GM19023 (cell line): Measurements from ENCODE around the gene BRD9.
A peak's percentile ranks its signal among the peaks of the same experiment; 100 is the strongest.
"Not testable (repeated sequence)": the region's sequence is repeated elsewhere in the genome, so short reads cannot be mapped to it uniquely, and the experiment has no call there.

Source experiments
- ATAC-seq: cut with Tn5 transposase; IDR thresholded peaks from one replicate; pipeline ENCODE4 v1.9.1; 2021; ENCODE audit warnings: mild to moderate bottlenecking, moderate library complexity; ENCODE audit not compliant: unreplicated experiment

The BRD9 gene

GRCh38 chr5:846602-847091 lies 46.0 kb downstream of the BRD9 start:
- ATAC-seq, result peak; percentile 33

DNA sequence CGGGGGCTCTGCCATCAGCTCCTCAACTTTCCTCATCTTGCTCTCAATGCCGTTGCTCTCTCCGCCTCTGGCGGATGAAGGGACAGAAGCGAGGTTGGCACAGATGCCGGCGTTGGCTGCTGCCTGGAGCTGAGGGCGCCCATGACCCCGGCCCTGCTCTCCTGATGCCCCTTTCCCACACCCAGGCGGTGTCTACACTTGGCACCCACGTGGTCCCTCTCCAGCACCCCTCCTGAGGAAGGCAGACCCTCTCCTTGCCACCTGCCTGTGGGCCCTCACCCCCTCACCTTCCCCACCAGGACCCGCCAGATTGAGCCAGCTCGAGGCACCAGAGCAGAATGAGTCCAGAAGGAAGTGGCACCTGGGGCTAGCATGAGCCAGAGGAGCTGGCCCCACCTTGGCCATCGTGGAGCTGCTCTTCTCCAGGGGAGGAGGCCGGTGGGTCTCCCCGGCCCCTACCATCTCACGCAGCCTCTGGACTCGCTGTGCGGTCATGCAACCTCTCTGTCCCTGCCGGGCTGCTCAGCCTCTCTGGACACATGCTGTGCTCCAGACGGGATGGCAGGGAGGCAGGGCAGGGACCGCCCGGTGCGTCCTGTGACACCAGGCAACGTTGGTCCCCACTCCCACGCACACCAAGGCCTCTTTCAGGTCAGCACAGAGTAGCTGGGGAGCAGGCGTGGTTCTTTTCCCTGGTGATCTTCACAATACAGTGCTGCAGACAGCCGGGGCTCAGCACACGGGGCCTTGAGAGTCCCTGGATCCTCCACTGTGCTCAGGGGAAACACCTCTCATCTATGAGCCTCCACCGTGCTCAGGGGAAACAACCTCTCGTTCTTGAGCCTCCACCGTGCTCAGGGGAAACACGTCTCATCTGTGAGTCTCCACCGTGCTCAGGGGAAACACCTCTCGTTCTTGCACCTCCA lies 46.7 kb downstream of the BRD9 start:
- ATAC-seq, result peak; percentile 29

DNA sequence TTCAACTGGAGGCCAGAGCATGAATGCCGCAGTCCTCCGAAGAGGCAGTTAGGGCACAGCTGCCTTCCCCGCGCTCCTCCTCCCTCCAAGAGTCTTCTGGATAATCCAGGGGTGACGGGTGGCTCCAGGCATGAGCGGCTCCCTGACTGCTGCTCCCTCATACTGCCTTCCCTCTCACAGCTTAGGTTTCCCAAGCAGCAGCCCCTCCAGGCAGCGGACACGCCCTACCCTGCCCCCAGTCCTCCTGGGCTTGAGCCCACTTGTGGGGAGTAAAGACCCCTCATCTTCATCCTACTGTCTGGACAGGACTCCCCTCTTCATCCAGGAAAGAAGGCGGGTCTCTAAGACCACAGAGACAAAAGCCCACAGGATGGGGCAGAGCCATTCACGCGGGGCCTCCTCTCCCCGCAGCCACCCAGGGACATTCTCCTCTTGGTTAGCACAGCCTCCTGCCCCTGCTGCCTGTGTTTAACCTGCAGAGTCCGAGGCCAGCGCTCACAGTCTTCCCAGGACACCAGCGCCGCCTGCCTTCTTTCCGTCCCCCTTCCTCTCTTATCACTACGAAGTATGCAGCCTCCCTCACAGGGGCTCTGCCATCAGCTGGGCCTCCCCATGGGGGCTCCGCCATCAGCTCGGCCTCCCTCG lies 47.4 kb downstream of the BRD9 start:
- not testable (repeated sequence) for ATAC-seq

DNA sequence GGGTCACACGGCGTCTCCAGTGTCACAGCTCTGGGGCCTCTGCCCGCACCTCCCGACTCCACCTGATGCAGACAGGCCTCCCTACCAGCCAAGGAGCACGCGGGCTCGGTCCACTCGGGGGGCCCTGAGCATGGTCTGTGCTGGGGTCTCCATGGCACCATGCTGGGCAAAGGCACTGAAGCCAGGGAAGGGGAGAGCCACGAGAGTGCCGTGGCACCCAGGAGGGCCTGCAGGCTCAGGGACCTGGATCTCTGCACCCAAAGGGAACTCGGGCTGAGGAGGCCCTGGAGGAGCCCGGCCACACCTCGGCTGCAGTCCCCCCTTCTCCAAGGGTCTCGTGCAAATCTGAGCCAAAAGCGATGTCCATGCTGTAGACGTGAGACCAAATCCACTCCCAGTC lies 48.2 kb downstream of the BRD9 start:
- not testable (repeated sequence) for ATAC-seq

DNA sequence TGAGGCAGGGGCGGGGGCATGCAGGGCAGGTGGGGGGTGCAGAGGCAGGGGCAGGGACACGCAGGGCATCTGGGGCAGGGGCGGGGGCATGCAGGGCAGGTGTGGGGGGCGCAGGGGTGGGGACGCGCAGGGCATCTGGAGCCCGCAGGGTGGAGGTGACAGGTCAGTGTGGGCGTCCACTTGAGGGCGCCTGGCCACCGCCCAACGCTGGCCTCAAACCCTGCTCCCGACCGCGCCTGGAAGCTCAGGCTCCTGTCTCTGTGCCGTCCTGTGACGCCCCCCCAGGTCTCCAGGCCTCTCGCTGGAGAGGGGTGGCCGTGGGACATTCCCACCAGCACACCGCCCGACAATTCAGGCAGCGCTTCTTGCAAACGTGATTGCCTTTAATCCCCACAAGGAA lies 48.7 kb downstream of the BRD9 start:
- not testable (repeated sequence) for ATAC-seq

DNA sequence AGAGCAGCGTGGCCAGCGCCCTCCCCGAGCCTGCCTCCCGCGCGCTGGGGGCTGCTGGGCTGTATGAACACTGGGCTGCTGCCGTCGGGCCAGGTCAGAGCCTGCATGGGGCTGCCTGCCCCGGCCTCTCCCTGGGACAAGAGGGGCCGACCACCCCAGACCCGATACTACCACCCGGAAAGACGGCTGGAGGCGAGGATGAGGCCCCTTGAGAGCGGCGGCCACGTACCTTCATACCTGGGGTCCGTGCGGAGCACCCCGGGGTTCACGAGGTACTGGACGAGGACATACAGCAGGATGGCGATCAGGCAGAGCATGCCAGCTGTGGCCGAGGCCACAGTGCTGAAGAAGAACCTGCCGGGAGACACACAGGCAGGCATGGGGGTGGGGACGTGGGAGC lies 49.2 kb downstream of the BRD9 start:
- ATAC-seq, result not testable (repeated sequence)

DNA sequence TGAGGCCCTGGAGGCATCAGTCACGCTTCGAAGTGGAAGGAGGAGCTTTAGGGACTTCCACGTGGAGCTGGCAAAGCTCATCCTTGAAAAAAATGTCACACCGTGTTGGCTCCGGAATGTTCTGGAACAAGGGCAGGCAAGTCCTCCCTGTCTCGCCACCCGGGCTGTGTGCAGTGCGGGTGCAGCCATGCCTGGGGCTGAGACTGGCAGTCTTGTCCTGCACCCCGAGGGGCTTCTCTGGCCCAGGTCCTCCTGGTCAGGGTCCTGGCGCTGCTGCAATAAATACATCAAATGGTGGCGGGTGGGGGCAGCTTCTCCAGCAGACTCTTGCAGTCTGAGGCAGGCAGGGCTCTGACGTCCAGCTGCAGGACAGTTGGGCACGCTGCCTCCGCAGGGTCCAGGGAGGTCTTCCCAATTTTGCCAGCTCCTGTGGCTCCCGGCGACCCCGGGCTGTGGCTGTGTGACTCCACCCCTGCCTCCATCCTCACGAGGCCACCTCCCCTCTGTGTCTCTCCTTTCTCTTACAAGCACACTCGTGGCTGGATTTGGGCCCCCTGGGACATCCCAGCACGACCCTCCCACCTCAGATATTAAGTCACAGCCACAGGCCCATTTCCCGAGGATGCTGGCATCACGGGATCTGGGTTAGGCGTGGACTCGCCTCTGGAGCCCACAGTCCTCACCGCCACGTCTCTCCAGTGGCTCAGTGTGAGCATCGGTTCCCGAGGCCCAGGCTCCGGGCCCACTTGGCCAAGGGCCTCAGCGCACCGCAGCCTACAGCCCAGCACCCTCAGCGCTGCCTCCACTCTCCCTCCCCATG lies 50.0 kb downstream of the BRD9 start:
- ATAC-seq, result not testable (repeated sequence)

DNA sequence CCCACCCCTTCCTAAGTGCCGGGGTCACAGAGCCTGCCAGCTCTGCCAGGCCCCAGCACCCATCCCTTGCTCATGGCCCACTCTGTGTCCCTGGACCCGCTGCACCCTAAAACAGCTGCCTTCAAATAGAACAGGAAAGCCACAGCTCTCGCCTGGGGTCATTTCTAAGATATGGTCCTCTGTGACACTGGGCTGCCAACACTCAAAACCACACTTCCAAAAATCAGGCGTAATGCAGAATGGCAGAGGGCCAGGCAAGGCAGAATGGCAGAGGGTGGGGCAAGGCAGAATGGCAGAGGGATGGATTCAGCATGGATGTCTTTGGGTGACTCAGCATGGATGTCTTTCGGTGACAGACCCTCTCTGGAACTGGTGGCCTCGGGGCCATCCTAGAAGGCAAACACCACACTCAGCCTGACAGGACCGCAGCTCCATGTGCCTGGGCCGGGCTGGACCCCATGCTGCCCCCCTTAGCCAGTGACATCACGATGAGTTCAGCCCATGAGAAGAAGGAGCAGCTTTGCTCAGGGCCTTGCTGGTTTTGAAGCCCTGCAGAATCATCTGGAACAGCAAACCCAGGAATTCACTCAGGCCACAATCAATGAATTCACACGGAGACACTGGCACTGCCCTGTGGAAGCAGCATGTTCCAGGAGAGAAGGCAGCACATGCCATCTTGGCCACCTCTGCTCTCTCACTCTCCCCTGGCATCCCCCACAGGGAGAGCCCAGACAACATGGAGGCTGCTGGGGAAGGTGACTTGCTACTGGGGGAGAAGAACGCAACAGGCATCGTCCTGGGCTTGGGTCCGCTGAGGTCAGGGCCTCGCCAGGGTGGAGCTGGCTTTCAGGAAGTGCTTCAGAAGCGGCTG lies 50.8 kb downstream of the BRD9 start:
- ATAC-seq, result not testable (repeated sequence)

GRCh38 chr5:840974-841435 lies 51.6 kb downstream of the BRD9 start:
- ATAC-seq, result not testable (repeated sequence)

DNA sequence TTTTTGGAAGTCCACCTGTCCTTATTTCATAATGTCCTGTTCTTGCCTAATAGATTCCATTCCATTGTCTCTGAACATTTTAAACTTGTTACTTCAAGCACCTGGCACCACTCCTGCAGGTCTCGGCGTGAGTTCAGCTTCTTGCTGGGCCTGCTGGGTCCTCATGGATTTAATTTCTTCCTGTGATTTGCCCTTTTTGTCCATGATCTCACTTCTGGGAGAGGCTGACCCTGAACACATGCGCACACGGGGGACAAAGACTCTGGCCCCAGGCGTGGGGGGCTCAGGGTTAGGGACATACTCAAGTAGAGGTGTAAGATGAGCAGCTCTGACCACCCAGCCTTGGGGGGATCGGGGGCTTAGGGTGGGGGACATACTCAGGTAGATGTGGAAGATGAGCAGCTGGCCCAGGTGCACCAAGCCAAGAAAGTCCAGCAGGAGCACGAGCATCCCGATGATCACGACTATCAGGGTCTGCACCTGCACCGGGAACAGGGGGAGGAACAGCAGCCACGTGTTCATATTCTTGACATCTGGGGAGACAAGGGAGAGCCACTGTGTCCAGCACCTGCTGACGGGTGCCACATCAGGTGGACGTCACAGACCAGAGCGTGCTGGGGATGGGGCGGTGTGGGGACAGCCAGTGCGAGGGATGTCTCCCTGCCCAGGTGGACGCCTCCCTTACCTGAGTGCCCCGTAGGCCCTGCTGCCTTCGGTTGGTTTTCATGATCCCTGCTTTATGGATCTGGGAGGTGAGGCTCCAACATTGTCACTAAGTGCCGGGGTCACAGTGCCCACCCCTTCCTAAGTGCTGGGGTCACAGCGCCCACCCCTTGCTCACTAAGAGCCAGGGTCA lies 52.3 kb downstream of the BRD9 start:
- not testable (repeated sequence) for ATAC-seq

DNA sequence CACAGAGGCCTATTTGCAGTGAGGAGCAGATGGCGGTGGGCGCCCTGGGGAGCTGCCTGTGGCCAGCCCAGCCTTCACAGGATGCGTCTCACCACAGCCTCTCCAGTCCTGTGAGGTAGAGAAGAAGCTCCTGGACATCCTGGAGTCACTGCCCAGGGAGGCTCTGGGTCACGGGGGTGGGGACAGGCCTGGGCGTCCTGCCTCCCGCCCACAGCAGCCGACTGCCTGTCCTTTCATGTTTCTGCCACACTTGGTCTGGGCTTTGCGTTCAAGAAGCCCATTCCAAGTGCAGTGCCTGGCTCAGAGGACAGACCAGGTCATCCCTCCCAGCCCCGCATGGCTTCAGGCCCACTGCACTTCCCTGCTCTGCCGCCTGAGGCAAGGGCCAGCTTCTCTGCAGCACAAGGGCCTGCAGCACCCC lies 54.2 kb downstream of the BRD9 start:
- ATAC-seq, result not testable (repeated sequence)

DNA sequence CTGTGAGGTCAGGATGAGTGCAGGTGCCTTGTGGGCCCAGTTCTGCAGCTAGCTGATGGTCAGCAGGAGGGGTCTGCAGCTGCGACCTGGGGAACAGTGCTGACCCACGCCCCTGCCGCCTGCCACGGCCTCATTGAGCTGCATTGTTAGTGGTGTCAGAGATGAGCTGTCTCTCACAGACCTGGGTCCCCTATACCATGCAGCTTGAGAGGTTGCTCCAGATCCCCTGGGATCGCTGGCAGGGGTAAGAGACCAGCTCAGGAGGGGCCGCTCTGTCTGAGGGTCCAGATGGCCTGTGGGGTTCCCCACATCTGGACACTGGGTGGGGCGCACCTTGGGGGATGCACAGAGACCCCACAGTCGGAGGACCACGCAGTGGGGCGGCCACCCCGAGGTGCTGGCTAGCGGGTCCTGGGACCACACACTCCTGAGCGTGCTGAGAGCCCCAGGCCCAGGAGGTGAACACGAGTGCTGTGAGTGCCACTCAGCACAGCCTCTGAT lies 54.9 kb downstream of the BRD9 start:
- ATAC-seq, result not testable (repeated sequence)

- ATAC-seq, result not testable (repeated sequence)
Measured at GRCh38 chr5:835933-836612, 56.5 kb downstream of the BRD9 start.

DNA sequence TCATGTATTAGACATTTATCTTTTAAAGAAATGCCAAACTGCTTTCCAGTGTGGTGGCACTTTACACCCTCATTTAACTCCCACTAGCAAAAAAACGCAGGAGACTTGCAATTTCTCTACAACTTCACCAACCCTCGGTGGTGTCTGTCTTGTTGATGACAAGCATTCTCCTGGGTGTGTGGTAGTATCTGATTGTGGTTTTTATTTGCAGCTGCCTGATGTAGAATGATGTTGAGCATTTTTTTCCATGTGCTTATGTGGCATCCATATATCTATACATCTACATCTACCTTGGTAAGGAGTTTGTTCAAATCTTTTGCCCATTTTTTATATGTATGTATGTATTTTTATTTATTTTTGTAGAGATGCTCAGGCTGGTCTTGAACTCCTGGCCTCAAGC lies 58.6 kb downstream of the BRD9 start:
- ATAC-seq, result not testable (repeated sequence)

GRCh38 chr5:828194-828593 lies 64.4 kb downstream of the BRD9 start:
- ATAC-seq, result not testable (repeated sequence)

DNA sequence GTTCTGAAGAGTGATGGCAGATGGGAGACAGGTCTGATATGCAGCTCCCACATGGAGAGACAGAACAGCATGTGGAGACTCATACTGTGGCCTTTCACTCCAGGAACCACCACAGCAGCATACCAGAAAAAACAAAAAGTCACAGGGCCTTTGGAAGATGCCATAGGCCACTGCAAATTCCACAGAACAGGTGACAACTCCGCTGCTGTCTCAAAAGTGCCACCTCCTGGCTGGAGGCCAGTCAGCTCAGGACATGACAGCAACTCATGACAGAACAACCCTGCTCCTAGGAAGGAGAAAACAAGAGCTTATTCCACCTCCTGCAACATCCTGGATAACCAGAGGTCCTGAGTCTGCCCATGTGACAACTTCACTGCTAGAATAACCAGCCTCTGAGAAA lies 67.1 kb downstream of the BRD9 start:
- ATAC-seq, result not testable (repeated sequence)

GRCh38 chr5:821504-821903 lies 71.1 kb downstream of the BRD9 start:
- no peak for ATAC-seq

DNA sequence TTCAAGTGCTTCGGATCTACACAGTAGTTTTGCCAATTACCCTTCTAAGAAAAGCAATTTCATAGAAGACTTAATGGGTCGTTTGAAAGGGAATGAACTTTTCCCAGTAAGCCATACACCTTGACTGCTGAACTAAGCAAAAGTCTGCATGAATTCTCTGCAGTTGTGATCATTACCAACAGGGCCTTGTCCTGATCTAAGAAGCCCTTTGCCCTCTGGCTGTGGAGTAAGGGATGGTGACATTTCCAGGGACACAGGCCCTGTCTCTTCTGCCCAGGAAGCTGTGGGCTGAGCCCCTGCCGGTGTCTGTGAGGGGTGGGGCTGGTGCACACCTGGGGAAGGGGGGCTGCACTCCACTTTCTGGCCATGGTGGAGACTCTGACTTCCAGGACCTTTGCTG lies 72.4 kb downstream of the BRD9 start:
- no peak for ATAC-seq
